Stimulated activated CD8-positive, alpha-beta memory T cell treated with anti-CD3 and anti-CD28 coated beads, Interleukin-15, amount 100 ng/mL, for 4 hours (primary cell): Measurements from ENCODE around the gene STAT1.

ENCODE experiments used
- DNase-seq, 2 donors: peaks; one replicate each; pipeline ENCODE4 v3.0.0-alpha.2; 2020; ENCODE audit warnings: low read depth in 2 of 2

Gene STAT1

DNA sequence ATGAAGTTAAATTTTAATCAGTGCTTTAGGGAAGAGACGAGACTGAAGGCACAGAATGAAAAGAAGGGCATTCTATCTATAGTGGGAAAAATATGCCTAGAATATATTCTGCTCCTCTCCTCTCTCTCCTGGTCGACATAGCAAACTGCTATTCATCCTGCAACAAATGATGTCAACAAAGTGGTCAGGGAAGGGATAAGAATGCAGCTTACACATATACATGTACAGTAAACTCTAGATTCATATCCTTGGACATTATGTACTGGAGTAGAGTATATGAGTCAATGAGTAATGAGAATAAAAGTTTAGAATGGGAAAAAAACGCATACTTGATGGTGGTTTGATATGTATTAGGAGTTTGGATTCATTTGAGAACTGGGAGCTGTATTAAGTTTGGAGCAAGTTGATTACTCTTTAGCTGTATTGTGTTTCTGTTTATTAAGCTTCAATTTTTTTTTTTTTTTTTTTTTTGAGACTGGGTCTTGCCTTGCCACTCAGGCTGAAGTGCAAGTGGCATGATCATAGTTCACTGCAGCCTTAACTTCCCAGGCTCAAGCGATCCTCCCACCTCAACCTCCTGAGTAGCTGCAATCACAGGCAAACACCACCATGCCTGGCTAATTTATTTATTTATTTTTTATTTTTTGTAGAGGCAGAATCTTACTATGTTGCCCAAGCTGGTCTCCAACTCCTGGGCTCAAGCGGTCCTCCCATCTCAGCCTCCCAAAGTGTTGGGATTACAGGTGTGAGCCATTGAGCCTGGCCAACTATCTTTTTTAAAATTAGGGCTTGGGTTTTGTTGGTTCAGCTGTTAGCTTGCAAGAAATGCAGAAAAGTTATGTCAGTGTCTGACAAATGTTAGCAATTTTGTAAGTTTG is 53.8 kb downstream of the STAT1 start:
- no peak for DNase-seq

DNA sequence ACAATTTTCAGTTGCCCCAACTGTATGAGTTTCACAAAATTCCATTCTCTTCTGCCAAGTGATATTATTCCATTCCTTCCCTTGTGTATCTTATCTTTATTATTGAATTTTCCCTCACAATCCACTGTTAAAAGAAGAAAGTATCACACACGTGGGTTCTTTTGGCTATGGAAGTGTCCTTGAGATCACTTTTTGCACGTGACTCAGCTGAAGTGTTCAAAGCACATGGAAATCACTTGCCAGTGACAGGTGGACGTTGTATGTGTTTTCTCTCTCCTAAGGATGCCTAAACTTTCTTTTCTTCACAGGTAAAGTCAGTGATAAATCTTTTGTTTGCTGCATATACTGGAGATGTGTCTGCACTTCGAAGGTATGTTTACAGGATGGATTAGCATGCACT is 60.7 kb downstream of the STAT1 start:
- DNase-seq: no peak

DNA sequence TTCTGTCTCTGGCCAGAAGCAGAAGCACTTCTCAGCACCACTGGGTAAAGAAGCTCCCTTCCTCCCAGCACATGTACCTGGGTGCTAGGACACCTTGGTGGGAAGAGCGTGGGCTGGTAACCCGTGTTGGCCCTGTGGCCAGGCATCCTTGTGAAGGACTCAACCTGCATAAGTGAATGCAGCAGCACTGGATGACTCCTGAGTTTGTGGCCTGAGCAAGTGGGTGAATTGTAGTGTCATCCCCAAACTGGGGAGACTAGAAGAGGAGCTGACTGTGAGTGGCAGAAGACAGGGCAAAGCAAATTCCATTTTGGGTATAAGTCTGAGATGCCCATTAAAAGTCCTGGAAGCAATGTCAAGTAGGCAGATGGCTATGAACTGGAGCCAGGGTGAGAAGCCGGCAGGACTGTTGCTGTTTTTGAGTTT is 63.4 kb downstream of the STAT1 start:
- DNase-seq: no peak

DNA sequence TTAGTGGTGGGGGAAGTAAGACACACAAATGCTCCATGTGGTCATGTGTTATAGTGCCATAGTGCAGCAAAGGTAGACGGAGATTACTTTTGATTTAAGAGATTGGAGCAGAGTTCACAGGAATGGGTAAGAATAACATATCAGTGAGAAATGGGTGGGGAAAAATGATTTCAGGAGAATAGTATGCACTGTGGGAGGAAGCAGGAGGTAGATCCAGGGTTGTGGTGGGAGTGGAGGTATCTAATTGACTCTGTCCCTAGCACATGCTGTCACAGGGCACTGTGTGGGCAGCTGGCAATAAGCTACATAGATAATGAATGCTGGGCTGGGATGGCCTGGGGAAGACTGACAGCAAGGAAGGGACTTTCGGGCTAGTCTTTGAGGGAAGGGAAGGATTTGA is 65.3 kb downstream of the STAT1 start:
- DNase-seq: no peak

DNA sequence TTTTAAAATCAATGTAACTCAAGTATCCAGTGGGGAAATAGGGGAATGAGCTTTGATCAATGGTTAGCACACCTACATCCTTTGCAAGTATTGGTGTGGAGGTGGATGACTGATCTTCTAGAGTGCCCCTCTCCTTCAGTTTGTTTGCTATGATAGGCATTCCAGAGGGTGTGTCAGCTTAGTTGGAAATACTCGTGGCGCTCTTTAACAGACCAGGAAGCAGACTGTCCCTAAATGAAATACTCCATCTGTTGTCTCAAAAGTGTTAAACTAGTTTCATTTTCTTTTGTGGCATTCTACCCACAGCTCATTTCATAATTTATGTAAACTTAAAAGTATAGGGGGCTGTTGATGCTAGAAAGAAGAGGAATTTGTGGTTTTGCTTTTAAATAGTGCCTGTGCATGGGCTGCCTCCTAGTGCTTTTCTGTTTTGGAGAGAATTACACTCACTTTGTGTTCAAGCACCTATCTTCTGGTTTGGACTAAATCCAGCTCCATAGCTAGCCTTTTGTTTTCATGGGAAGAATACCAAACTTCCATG is 66.2 kb downstream of the STAT1 start:
- no peak for DNase-seq

DNA sequence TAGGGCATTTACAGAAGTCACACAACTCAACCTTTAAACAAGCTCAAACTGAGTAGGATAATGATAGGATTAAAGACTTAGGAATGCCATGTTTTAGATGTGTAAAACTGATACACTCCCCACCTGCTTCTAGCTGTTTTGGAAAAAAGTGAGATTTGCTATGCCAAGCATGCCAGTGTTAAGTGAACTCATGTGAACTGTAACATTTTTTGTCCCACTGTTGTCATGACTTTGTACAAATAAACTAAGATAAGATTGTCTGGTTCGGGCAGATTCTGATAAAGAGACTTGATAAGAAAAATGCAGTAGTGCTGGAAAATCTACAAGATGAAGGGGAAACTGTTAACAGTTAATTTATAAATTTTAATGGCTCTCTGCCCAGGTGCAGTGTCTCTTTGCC is 66.8 kb downstream of the STAT1 start:
- DNase-seq: no peak

DNA sequence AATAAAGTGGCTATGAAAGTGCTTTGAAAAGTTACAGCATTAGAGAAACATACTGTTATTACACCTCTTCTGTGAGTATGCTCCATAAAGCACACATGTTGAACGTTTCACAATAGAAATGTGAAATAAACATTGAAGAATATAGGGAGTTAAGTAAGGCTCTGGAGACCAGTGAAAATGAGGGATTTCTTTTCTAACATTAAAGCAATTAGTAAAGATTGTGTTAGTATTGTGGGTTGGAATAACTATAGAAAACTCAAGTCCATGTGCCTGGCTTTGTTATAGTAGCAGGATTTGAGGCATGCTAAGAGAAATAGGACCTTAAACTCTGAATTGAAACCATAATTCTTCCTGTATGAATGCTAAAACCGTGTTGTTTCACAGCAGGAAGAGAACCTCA is 70.3 kb downstream of the STAT1 start:
- no peak for DNase-seq

DNA sequence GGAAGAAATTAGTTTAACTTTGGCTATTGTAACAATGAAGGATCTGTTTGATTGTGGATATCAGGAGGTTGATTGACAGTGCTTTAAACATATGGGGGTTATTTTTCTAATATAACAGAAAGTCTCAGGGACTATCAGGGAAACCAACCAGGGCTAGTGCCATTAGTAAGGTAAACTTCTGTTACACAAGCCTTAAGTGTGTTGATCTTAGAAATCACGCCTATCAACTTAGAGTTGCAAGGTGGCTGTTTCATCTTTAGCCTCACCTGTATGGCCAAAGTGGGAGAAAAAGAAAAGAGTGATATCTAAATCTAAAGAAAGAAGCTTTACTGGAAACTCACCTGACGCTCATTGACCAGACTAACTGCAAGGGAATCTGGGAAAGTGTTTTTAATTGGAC is 71.3 kb downstream of the STAT1 start:
- DNase-seq: no peak

DNA sequence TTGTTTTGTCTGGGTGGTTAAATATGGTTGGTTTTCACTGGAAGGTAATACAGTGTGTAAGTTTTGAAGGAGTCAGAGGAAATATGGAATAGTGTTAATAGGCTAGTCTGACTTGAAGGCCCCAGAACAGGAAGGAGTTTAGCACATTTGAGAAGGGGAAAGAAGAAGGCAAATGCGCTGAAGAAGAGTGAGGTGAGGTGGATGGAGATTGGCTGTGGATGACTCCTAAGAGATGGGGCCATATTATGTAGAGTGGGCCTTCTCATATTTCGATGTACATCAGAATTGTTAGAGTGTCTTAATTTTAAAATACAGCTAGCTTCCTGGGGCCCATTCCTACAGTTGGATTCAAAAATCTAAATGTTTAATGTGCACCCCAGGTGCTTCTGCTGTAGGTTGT is 72.4 kb downstream of the STAT1 start:
- DNase-seq: no peak

DNA sequence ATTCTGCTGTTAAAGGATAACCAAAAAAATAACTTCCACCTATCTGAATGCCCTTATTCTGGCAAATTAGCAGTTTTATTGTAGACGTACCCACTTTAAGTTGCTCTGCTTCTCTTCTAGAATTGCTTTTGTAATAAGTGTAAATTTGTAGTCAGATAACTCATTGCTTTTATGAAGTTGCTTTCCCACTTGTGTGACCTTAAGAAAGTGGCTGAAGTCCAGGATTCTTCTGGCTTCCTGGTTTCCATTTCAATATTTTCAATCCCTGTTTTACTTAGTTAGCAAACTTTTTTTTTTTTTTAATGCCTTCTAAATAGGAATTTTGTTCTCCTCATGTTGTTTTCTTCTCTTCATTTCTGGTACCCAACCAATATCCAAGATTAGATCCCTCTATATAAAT is 73.5 kb downstream of the STAT1 start:
- DNase-seq: no peak

DNA sequence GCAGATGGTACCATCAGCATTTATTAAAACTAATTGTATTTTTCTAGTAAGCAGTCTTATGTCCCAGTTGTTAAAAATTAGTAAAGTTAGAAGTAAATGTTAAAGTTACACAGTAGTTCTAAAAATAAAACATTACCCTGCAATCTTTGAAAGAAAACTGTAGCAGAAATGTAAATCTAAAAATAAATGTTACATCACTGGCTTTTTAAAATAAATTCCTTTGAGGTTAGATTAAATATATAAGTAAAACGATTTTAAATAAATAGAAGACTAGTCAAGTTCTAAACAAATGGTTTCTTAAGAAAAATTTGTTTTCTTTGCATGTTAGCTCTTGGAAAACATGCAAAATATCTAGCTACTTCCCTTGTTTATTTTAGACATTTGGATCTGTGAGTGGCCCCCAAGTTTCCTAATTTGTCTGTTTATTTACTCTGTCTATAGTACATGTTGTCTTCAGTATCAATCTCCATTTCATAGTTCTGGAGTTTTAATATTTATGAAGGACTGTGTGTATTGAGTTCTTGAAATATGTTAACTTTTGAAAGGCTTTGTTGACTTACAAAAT is 75.1 kb downstream of the STAT1 start:
- DNase-seq: no peak

DNA sequence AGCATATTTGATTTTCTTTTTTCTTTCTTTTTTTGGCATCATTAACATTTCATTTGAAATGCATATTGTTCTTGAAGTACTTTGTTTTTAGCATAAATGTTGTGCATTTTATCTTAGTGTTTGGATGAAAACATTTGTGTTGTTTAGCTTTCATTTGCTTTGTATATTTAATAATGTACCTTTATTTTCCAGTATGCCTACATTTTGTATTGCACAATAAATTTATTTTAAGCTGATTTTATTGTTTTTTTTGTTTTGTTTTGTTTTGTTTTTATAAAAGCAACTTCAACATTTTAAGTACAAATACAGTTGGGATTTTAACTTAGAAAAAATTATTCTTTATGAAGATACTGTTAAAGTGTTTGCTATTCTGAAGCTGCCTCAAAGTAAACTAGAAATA is 78.9 kb downstream of the STAT1 start:
- DNase-seq: no peak

DNA sequence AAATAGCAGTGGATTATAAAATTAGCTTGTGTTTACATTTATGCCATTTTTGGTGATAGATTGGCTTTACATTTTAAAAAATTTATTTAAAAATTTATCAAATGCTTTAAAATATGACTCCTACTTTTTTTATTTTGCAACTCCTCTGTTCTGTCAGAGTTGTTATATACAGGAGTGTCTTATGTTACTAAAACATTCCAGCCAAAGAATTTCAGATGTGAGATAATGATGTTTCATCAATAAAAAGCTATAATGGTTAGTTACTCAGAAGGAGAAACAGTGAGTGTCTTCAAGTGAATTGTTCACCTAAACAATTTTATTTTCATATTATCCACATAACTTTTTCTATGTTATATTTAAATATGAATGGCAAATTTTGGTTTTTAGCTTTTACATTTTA is 80.6 kb downstream of the STAT1 start:
- no peak for DNase-seq

DNA sequence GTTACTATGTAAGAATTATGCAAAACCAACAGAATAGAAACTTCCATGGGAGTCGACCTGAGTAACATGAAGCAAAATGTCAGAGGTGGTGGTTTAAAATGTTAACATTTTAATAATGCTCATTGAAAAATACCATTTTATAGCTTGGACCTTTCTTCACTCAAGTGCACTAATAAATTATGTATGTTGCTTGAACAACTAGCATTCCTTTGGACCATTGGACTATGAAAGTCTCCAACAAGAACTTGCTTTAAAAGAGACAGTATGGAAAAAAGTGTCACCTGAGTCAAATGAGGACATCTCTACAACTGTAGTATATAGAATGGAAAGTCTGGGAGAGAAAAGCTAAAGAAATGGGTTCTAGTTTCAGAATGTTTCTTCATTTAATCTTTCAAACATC is 81.5 kb downstream of the STAT1 start:
- DNase-seq: no peak

DNA sequence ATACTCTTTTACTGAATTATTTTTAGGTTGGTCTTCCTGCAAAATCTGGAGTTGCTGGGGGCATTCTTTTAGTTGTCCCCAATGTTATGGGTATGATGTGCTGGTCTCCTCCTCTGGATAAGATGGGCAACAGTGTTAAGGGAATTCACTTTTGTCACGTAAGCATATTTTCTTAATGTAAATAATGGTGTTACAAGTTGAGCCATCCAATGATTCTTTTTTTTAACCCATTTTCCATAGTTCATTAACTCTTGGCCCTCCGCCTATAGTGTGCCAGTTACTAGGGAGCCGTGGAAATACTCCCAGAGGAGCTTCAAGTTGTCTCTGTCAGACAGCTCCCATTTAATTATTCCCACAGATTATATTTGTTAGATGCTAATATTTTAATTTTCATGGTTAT is 83.6 kb downstream of the STAT1 start:
- no peak for DNase-seq

DNA sequence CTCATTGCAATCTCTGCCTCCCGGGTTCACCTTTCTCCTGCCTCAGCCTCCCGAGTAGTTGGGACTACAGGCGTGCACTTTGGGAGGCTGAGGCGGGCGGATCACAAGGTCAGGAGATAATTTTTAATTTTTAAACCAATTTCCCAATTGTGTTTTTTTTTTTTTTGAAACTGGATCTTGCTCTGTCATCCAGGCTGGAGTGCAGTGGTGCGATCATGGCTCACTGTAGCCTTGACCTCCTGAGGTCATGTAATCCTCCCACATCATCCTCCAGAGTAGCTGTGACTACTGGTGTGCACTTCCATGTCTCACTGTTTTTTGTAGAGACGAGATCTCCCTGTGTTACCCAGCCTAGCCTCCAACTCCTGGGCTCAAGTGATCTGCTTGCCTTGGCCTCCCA is 84.1 kb downstream of the STAT1 start:
- DNase-seq: no peak

DNA sequence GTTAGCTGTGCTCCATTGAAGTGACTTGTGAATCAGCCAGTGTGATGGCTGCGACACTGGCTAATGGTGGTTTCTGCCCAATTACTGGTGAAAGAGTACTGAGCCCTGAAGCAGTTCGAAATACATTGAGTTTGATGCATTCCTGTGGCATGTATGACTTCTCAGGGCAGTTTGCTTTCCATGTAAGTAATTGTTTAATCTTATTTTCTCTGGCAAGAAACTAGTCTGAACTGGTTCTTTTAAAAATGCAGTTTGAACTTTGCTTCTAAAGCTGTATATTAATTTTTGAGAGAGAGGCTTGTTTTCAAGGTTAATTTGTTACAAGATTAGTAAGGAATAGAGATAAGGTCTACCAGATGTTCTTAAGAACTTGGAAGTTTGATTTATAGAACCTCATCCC is 86.7 kb downstream of the STAT1 start:
- no peak for DNase-seq

DNA sequence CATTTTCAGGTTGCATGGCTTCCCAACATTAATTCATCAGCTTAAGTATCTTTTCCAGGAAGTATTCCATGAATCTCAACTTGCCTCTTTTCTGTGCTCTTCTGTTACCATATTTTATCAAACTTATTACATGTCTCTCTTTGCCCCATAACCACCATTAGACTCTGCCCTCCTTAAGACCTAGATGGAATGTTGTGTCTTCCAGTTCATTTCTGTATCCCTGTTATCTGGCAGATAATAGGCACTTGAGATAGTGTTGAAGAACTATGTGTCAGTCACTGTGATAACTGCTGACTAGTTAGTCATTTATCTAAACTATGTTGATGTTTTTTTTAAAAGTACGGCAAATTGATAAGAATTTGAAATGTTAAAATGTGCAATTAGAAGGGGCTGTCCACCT is 91.6 kb downstream of the STAT1 start:
- no peak for DNase-seq

DNA sequence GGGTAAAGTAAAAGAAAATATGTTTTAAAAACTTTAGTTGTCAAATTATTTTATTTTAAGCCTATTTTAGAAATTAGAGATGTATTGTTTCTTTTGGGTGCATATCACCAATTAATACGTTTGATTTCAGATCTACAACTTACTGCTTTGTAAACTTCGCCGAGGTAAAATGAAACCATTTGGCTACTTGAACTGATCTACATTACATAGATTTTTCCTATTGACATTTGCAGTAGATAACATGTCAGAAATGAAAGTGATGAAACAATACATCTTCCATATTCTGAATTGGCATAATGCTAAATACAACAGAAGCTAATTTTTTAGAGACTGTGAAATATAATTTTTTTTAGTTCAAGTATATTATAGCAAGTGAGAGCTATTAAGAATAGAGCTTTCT is 93.9 kb downstream of the STAT1 start:
- no peak for DNase-seq
